Measurements from ENCODE around the gene MED7. TPM values are rescaled to one million over a fixed set of nuclear protein-coding genes. Genes with fewer than 3 reads are reported as not detected.
A peak's percentile ranks its signal among the peaks of the same experiment; 100 is the strongest.
"Not testable (repeated sequence)": the region's sequence is repeated elsewhere in the genome, so short reads cannot be mapped to it uniquely, and the experiment has no call there.

The MED7 gene, protein sequence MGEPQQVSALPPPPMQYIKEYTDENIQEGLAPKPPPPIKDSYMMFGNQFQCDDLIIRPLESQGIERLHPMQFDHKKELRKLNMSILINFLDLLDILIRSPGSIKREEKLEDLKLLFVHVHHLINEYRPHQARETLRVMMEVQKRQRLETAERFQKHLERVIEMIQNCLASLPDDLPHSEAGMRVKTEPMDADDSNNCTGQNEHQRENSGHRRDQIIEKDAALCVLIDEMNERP
- 6.4 and 8.4 TPM in 2 replicates for total RNA-seq

DNA sequence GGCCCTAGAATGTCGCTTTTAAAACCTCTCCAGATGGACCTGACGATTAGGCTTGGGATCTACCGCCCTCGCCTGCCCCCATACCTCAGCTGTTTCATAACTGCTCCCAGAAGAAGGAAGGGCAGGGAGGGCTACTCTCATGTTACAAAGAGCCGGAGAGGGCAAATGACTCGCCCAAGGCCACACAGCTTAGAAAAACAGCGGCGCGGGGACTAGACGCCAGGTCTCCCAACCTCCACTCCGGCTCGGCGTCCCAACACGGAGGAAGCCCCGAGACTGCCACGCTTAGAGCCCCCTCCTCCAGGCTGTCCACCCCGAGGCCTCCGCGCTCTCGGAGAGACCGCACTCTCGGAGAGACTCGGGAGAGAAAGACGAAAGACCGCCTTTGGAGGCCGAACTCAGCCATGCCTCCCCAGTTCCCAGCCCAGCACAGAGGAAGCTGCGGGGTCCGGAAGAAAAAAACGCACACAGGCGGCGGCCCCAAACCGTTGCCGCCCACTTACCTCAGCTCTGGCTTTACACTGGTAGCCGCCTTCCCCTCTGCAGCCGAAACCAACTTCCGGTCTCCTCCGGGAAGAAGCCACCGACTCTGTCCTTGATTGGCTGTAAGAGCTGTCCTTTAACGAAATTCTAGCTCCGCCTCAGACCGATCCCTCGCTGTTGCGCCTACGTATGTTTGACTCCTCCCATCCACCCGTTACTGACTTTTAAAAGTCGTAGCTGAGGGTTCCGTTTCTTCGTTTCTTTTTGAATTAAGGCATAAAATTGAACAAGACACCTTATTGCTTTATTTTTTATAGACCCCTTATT, at the start of gene MED7:
MED7 (minus strand) TSS at position 549 of the 810 bp plus-strand sequence. CDS start 3,434 bp downstream, outside the sequence.
- DNase-seq (ENCODE audit: low read depth, low spot score): peak; percentile 97

DNA sequence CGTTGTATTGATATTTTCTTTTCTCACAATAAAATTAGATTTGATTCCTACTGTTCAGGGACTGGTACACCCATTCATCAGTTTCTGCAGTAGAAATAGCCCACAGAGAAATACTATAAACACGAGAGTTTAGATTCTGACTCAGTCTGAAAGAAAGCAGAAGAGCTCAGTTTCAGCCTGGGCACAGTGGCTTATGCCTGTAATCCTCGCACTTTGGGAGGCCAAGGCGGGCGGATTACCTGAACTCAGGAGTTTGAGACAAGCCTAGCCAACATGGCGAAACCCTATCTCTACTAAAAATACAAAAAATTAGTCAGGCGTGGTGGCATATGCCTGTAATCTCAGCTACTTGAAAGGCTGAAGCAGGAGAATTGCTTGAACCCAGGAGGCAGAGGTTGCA, 46.6 kb upstream of the MED7 start:
- no peak for DNase-seq (ENCODE audit: low read depth, low spot score)

DNA sequence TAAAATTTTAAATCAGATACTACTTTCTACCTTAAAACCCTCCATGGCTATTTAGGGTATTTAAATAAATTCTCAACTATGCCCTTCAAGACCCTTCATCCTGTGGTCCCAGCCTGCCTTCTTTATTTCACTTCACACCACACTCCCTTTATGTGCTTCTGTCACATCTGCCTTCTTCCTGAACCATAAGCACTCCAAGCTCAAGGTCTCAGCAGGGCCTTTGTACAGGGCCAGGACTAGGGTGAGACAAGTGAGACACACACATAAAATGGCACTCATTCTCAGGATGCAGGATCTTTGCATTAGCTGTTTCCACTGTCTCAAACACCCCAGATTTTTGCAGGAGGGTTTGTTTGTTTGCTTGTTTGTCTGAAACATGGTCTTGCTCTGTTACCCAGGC, 45.6 kb upstream of the MED7 start:
- no peak for DNase-seq (ENCODE audit: low read depth, low spot score)

DNA sequence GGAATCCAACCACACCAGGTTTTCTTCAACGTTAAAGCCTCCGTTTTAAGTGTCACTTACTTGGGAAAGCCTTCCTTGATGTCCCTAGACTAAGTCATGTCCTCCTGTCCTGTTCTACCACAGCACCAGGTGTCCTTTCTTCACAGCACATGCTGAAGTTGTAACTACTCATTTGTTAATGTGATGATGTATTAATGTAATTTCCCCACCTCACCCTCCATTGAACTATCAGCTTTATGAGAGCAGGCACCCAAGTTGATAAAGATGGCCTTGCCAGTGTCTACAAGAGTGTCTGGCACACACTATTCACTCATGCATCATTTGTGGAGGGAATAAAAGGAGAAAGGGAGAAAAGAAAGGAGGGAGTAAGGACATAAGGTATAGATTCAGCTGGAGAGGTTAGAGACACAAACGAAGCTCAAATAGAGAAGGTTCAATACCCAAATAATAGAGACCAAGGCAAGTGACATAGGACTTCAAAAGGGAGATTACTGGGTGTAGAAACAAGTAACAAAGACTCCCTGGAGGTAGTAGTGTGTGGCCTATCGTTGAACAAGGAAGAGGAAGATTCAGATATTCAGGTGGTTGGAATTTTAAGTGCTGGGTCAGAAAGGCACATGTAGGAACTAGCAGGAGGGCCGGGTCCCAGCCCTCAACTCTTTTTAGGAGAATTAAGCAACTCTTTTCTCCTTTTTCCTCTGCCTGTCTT, 44.5 kb upstream of the MED7 start:
- DNase-seq (ENCODE audit: low read depth, low spot score): no peak

DNA sequence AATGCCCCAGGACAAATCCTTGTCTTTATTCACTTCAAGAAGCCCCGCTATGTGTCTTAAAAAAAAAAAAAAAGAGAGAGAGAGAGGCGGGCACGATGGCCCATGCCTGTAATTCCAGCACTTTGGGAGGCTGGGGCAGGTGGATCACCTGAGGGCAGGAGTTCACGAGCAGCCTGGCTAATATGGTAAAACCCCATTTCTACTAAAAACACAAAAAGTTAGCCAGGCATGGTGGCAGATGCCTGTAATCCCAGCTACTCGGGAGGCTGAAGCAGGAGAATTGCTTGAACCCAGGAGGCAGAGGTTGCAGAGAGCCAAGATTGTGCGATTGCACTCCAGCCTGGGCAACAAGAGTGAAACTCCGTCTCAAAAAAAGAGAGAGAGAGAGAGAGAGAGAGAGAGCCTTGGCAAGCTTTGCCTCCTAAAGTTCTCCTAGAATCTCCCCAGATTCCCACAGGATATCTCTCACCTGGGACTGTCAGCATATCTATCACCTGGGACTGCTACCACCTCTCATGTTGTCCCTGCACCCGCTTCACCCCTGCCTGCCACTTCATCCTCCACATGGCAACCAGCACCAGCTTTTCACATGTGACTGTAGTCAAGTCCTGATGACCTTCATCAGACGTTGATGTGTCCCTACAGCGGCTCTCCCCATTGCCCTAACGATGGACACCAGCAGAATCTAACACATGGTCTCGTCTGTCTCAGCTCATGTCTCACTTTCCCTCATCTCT, 43.8 kb upstream of the MED7 start:
- no peak for DNase-seq (ENCODE audit: low read depth, low spot score)

DNA sequence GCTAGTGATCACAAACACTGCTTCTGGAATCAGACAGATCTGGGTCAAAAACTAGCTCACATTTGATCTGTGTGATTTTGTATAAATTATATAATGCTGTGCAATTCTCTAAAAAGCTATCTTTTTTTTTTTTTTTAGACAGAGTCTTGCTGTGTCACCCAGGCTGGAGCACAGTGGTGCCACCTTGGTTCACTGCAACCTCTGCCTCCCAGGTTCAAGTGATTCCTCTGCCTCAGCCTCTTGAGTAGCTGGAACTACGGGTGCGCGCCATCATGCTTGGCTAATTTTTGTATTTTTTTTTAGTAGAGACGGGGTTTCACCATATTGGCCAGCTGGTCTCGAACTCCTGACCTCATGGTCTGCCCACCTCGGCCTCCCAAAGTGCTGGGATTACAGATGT, 42.5 kb upstream of the MED7 start:
- DNase-seq (ENCODE audit: low read depth, low spot score): not testable (repeated sequence)

DNA sequence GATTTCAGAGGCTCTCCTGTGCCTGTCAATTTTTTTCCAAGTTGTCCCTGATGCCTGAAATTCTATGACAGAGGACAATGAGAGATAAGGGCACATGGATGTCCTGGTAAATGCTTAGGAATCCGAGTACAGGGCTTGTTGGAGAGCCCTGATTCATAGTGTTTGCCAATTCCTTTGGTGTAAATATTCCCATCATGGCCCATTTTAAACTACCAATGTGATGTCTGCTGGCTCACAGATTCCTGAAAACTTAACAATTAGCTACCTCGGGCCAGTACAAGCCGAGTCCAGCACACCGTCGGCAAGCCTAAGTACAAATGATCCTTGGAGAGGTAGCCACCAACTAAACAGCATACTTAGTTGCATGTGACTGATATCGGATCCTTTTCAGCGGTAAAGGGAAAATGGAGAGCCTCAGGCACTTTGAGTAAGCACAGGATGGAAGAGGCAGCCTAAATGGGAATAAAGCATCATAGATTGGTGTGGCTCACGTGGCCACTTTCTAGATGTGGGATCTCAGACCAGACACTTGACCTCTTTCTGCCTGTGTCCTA, 41.5 kb upstream of the MED7 start:
- no peak for DNase-seq (ENCODE audit: low read depth, low spot score)

DNA sequence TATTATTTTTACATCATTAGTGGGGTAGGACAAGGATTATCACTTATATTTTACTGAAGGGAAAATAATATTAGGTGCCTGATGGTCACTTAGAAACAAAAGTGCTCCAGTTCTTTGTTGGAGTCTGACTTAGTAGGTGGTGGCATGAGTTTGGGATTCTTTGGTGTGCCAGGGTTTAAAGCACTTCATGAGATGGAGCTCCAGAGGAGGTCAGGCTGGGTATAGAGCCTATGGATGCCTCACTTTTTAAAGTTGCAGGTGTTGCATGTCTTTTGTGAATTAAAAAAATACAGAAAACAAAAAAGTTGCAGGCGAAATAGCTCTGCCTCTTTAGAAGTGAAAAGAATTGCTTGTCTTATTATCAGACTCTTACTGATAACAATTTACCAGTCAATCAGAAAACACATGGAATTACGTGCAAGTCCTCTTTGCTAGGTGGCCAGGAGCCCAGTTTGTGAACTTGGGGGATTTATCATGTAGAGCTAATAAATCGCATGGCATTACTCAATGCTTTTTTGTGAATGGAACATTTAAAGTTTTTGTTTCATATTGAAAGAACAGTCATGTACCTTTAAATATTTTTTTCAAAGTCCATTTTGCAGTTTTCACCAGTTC, 39.6 kb upstream of the MED7 start:
- no peak for DNase-seq (ENCODE audit: low read depth, low spot score)

DNA sequence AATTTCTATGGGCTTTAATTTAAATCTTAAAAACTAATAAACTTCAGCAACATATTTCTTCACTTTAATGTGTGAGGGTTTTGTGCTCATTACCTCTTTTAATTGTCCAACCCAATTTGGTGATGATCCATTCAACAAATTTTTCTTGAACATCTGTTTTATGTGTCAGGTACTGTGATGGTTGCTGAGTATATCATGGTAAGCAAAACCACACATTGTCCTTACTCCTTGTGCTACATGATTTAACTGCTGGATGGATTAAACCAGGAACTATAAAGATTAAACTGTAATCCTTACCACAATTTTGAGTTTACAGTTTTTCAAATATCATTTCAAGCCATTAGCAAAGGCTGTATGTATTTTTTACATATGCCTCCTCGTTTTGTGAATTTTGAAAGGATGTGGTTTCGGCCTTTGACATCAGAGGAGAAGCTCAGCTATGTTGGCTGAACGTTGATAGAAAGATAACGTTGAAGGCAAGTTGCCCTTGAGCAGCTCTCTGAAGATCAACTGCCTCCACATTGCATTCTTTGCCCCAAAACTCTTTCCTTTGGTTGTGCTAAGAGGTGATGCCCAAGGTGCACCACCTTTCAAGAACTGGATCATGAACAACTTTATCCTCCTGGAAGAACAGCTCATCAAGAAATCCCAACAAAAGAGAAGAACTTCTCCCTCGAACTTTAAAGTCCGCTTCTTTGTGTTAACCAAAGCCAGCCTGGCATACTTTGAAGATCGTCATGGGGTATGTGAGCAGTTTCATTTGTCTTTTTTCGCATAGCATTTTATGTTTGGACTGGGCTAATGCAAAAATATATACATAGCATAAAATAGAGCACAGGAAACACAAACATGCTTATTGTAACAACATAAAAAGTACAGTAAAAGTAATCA, 38.0 kb upstream of the MED7 start, which contains the start of gene ITK:
ITK (plus strand) TSS at position 467 of the 891 bp plus-strand sequence; CDS start at position 605, 138 bp downstream.
- no peak for DNase-seq (ENCODE audit: low read depth, low spot score)

DNA sequence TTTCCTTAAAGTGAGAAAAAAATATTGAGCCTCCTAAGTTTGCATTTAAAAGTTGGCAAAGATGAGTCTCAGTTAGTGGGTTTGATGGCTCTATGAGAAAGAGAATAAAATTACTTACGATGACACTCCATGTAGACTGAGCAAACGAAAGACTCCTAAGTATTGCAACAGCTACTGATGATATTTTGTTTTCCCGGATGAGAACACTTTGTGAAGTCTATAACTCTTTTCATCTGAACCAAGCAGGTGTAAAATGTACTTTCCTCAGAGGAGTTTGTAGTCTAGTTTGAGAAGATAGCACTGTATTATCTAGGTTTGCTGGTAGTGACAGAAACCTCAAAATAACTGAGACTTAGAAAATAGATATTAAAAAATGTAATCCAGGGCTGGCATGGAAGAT, 36.3 kb upstream of the MED7 start:
- no peak for DNase-seq (ENCODE audit: low read depth, low spot score)

DNA sequence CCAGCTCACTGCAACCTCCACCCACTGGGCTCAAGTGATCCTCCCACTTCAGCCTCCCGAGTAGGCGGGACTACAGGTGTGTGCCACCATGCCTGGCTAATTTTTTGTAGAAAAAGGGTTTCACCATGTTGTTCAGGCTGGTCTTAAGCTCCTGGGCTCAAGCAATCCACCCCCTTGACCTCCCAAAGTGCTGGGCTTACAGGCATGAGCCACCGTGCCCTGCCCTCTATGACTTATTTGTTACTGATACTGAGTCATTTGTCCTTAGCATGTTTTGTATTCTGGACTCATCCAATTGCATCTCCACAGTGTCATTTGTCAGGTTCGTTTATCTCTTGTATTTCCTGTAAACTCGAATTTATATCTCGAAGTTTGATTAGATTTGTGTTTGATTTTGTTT, 35.3 kb upstream of the MED7 start:
- DNase-seq (ENCODE audit: low read depth, low spot score): no peak

DNA sequence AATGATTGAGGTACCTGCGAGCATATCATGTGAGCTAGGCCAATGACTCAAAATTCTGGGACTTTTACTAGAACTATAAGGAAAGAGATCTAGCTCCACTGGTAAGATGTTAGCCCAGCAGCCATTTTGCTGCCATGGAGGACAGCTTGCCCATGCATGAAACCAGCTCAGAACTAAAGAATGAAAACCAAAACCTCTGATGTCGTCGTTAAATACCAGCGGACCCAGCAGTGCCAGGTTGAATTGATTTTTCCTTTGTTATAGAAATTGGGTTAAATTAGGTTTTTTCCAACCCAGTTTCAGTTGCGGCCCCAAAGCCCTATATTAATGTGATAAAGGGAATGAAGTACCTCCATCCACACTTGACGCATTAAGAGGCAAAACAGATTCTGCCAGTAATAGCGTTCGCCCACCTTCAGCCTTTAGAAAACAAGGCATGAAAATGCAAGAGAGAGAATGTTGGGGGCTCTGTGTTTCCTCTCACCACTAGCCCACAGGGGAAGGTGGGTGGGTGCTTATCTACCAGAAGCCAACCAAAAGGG, 32.5 kb upstream of the MED7 start:
- no peak for DNase-seq (ENCODE audit: low read depth, low spot score)

DNA sequence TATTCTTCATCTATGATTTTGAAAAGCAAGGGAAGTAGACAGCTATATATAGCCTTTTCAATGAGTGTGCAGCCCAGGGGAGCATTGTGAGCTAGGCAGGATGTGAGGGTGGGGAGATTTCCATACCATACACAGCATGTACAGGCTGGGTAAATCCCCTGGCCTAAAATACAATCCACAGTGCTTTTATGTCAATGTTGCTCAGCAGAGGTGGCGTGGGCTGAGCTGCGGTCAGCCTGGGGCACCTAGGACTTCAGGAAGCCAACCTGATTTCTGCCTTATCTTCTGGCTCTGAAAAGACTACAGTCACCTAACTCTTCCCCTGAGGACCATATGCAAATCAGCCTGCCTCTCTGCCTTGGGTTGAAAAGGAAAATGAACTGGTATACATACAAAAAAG, 29.7 kb upstream of the MED7 start:
- no peak for DNase-seq (ENCODE audit: low read depth, low spot score)

DNA sequence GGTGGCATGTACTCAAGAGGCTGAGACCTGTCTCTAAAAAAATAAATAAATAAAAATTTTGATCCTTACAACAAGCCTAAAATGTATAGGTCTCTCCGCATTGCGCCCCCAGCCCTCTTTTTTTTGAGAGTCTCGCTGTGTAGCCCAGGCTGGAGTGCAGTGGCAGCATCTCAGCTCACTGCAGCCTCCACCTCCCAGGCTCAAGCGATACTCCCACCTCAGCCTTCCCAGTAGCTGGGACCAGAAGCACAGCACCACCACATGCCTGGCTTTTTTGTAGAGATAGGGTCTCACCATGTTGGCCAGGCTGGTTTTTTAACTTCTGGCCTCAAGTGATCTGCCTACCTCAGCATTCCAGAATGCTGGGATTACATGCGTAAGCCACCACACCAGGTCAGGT, 25.6 kb upstream of the MED7 start:
- no peak for DNase-seq (ENCODE audit: low read depth, low spot score)

DNA sequence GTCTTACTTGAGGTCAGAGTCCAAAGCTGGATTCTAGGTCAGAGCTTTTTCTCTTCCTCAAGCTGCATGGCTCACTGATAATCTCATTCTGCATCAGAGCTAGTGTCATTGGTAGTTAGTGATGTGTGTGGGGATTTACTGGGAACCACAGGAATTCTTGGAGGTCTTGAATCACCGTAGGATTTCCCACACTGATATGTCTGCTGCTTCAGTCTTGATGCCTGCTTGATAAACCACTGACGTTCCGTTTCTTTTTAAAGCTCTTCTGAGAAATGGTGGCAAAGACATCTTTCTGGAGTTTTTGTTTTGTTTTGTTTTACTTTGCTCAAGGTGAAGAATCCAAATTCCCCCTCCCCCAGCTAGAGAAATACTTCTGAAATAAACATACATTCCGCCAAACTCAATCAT, 24.6 kb upstream of the MED7 start:
- no peak for DNase-seq (ENCODE audit: low read depth, low spot score)

DNA sequence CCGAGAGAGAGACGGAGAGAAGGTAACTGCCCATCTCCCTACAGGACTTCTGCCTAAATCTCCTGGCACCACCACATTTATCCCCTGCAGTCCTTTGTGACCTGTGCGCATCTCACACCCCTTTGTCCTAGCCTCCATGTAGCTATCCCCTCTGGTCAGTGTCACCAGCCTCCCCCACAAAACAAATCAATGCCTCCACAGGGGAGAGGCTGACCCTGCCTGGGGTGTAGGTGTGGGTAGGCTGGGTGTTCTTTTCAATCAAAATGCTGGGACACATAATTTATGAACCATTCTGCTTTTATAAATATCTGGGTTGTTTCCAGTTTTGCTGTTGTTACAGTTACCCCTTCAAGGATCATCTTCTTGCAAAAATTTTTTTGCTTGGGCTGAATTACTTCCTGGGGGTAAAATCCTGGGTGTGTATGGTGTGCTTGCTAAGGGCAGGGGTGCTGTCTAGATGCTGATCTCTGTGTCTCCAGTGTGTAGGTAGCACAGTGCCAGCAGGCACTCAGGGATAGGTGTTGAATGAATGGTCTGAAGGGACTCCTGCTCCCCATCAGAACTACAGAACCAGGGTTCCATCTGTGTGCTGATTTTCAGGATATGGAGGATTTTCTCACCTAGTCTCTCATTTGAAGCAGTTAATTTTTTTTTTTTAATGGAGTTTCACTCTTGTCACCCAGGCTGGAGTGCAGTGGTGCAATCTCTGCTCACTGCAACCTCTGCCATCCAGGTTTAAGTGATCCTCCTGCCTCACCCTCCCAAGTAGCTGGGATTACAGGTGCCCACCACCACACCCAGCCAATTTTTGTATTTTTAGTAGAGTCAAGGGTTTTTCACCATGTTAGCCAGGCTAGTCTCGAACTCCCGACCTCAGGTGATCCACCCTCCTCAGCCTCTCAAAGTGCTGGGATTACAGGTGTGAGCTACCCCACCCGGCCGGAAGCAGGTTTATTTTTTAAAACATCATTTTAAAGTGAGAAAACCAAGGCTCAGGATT, 23.8 kb upstream of the MED7 start, which contains the start of gene GARIN3:
GARIN3 (minus strand) TSS at position 51 of the 1,000 bp plus-strand sequence. CDS start 96 bp downstream, outside the sequence.
- no peak for DNase-seq (ENCODE audit: low read depth, low spot score)

DNA sequence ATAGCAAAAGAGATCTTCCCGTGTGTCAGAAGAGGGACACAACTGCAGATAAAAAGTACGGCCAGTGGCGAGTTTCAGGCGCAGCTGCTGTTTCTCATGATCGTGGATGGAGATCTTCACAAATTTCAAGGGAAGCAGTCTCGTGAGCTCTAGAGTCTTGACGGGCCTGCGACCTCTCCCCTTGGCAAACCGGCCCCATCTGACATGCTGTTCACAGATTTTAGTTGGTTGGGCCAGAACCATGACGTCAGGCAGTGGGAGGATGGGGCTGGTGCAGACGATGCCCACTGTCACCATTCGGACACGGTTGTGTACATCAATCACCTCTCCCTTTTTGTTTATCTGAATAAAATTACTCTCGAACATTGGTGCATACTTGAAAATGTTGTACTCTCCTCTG, 23.0 kb upstream of the MED7 start:
- no peak for DNase-seq (ENCODE audit: low read depth, low spot score)

DNA sequence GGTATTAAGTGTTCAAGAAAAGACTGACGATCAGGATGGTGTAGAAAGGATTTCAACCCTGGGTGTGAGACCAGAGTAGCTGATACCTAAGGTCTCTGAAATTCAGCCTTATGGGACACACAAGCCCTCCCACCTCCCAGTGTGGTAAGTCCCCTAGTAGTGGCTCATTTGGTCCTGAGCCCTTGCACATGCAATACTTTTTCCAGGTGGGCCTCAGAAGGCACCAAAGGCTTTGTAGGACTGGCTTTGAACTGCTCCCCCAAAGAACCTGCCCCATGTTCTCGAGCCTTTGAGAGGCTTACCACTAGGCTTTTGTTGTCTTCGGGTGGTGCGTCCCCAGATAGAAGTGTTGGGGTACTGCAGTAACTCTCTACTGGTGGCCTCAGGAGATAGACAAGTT, 22.6 kb upstream of the MED7 start:
- DNase-seq (ENCODE audit: low read depth, low spot score): no peak

All from pulmonary artery endothelial cell (primary cell).